ENCODE measurements around the gene SVBP. TPM values are rescaled to one million over a fixed set of nuclear protein-coding genes. Genes with fewer than 3 reads are reported as not detected.
"Not testable (repeated sequence)": the region's sequence is repeated elsewhere in the genome, so short reads cannot be mapped to it uniquely, and the experiment has no call there.

Gene SVBP
- 10.9 TPM for total RNA-seq
- long read RNA-seq, transcript SVBP-201 (3 exons, 658 nt): major isoform, 10 of 12 reads
- long read RNA-seq, partial matches to known transcripts: 1 of 12 reads
- long read RNA-seq, other reads (novel, unspliced or antisense): 1 of 12 reads

GRCh38 chr1:42816585-42817439 lies at the start of gene SVBP, which contains the start of gene ERMAP:
SVBP (minus strand) TSS chr1:42817397; CDS start chr1:42816544, 853 bp downstream.
ERMAP (plus strand) TSS chr1:42817122; CDS start chr1:42830449, 13,327 bp downstream.
- Histone ChIP-seq H3K36me3 (peaks cover 8% of the 10 kb centered on the region), H3K27me3 (ENCODE audit: low read depth) (no peaks in the 10 kb centered on the region), H3K4me3 (peak within 1 kb of the TSS; percentile 71), H3K9me3 (replicated peaks) (no peaks in the 10 kb centered on the region), H3K27ac (replicated peaks) (peak within 1 kb of the TSS; percentile 100), H3K4me1 (peaks cover 25% of the 10 kb centered on the region)
- peak; percentile 94 for DNase-seq
- no peak for TF ChIP-seq CTCF (IDR thresholded peaks at IDR 0.05; ENCODE audit: borderline replicate concordance)
- intact Hi-C loops (cut with micrococcal nuclease): no loop called here

GRCh38 chr1:42866549-42866948 lies 49.4 kb upstream of the SVBP start:
- H3K27me3 ChIP-seq (ENCODE audit: low read depth): peaks cover 27% of the 10 kb centered on the region
- no peaks in the 10 kb centered on the region for H3K4me1 ChIP-seq
- intact Hi-C loops (cut with micrococcal nuclease): no loop called here
- H3K9me3 ChIP-seq (replicated peaks): no peaks in the 10 kb centered on the region
- no peak for DNase-seq
- no peak overlapping the region for H3K27ac ChIP-seq (replicated peaks)
- no peak for TF ChIP-seq CTCF (IDR thresholded peaks at IDR 0.05; ENCODE audit: borderline replicate concordance)
- no peaks in the 10 kb centered on the region for H3K36me3 ChIP-seq
- H3K4me3 ChIP-seq: no peak overlapping the region

- Histone ChIP-seq H3K4me1 (no peaks in the 10 kb centered on the region), H3K36me3 (no peaks in the 10 kb centered on the region), H3K27ac (replicated peaks) (no peak overlapping the region), H3K27me3 (ENCODE audit: low read depth) (peaks cover 40% of the 10 kb centered on the region), H3K4me3 (no peak overlapping the region), H3K9me3 (replicated peaks) (no peaks in the 10 kb centered on the region)
- TF ChIP-seq CTCF (IDR thresholded peaks at IDR 0.05; ENCODE audit: borderline replicate concordance): no peak
- DNase-seq: no peak
- intact Hi-C loops (cut with micrococcal nuclease): no loop called here
Measured at GRCh38 chr1:42861014-42861399, 43.8 kb upstream of the SVBP start.

- no peak for DNase-seq
- Histone ChIP-seq H3K36me3 (no peaks in the 10 kb centered on the region), H3K9me3 (replicated peaks) (no peaks in the 10 kb centered on the region), H3K27me3 (ENCODE audit: low read depth) (peaks cover 40% of the 10 kb centered on the region), H3K27ac (replicated peaks) (no peak overlapping the region), H3K4me1 (no peaks in the 10 kb centered on the region), H3K4me3 (no peak overlapping the region)
- no peak for TF ChIP-seq CTCF (IDR thresholded peaks at IDR 0.05; ENCODE audit: borderline replicate concordance)
- intact Hi-C loops (cut with micrococcal nuclease): no loop called here
Measured at GRCh38 chr1:42860339-42861013, 43.3 kb upstream of the SVBP start.

- H3K4me3 ChIP-seq; H3K27ac ChIP-seq (replicated peaks); H3K4me1 ChIP-seq; H3K9me3 ChIP-seq (replicated peaks); DNase-seq; intact Hi-C loops (cut with micrococcal nuclease); H3K36me3 ChIP-seq: not testable (repeated sequence)
- peaks cover 39% of the 10 kb centered on the region for H3K27me3 ChIP-seq (ENCODE audit: low read depth)
Measured at GRCh38 chr1:42859366-42859765, 42.2 kb upstream of the SVBP start.

- H3K9me3 ChIP-seq (replicated peaks); H3K4me1 ChIP-seq; DNase-seq; H3K4me3 ChIP-seq; H3K36me3 ChIP-seq; intact Hi-C loops (cut with micrococcal nuclease); H3K27ac ChIP-seq (replicated peaks): not testable (repeated sequence)
- H3K27me3 ChIP-seq (ENCODE audit: low read depth): peaks cover 13% of the 10 kb centered on the region
Measured at GRCh38 chr1:42856554-42856953, 39.4 kb upstream of the SVBP start.
